Karpas-422 (cell line): ENCODE measurements around the gene GTF2F2. TPM values are rescaled to one million over a fixed set of nuclear protein-coding genes. Genes with fewer than 3 reads are reported as not detected.

ENCODE experiments used
- DNase-seq: peaks from one replicate; pipeline ENCODE4 v3.0.0-alpha.2; 2015
- H2AFZ ChIP-seq: fragments of 200-600 bp; sonication (generic); 2 replicates; pipeline ENCODE4 v1.6.1; 2014; ENCODE audit warnings: antibody characterized with exemption, low read length, mixed read lengths
- H3K27ac ChIP-seq: fragments of 200-600 bp; sonication (generic); 2 replicates; pipeline ENCODE4 v1.5.1; 2014; ENCODE audit warnings: mild to moderate bottlenecking, low read length, moderate library complexity
- H3K27me3 ChIP-seq: fragments of 200-600 bp; sonication (generic); 2 replicates; pipeline ENCODE4 v1.6.1; 2014; ENCODE audit warnings: low read length, mixed read lengths
- H3K36me3 ChIP-seq: fragments of 200-600 bp; sonication (generic); 2 replicates; pipeline ENCODE4 v1.6.1; 2014; ENCODE audit warnings: low read length, mixed read lengths; ENCODE audit not compliant: insufficient read depth
- H3K4me1 ChIP-seq: fragments of 200-600 bp; sonication (generic); 2 replicates; pipeline ENCODE4 v1.6.1; 2014; ENCODE audit warnings: mild to moderate bottlenecking, low read length, mixed read lengths
- H3K4me2 ChIP-seq: fragments of 200-600 bp; sonication (generic); 2 replicates; pipeline ENCODE4 v1.6.1; 2014; ENCODE audit warnings: low read length, low read depth, mild to moderate bottlenecking; ENCODE audit not compliant: poor library complexity, severe bottlenecking
- H3K4me3 ChIP-seq: fragments of 200-600 bp; sonication (generic); 2 replicates; pipeline ENCODE4 v1.5.1; 2014; ENCODE audit warnings: mild to moderate bottlenecking, antibody characterized with exemption, low read length, mixed read lengths
- H3K79me2 ChIP-seq: fragments of 200-600 bp; sonication (generic); 2 replicates; pipeline ENCODE4 v1.6.1; 2014; ENCODE audit warnings: mild to moderate bottlenecking, low read length, mixed read lengths
- H3K9ac ChIP-seq: fragments of 200-600 bp; sonication (generic); 2 replicates; pipeline ENCODE4 v1.6.0; 2014; ENCODE audit warnings: low read length
- H3K9me2 ChIP-seq: fragments of 200-600 bp; sonication (generic), shearing (Covaris generic); replicated peaks from 2 replicates; pipeline ENCODE4 v1.6.0; 2014; ENCODE audit warnings: mild to moderate bottlenecking, low read length, moderate library complexity; ENCODE audit not compliant: insufficient read depth
- H3K9me3 ChIP-seq: fragments of 300-700, 200-600 bp; sonication (generic); 2 replicates; pipeline ENCODE4 v1.6.1; 2014; ENCODE audit warnings: low read length, mixed read lengths
- H4K20me1 ChIP-seq: fragments of 200-600 bp; sonication (generic); 2 replicates; pipeline ENCODE4 v1.6.1; 2014; ENCODE audit warnings: mild to moderate bottlenecking, antibody characterized with exemption, low read length, low read depth; ENCODE audit not compliant: insufficient read depth
- total RNA-seq: library from RNA; depleted of rRNA; stranded (reverse); fragments of >200 nt; shearing (Covaris generic); gene quantifications from 2 replicates; pipeline ENCODE4 v1.2.3, GENCODE V29; 2014; ENCODE audit warnings: low replicate concordance

Gene GTF2F2
- total RNA-seq, 1 experiment from 2014 or later = 31.7 TPM

- Histone ChIP-seq H2AFZ (no peak within 1 kb of the TSS), H3K9ac (no peak within 1 kb of the TSS), H3K27ac (no peak within 1 kb of the TSS), H3K4me2 (no peak within 1 kb of the TSS), H3K9me3 (no peaks in the 10 kb centered on the region), H3K4me3 (no peak within 1 kb of the TSS), H3K4me1 (peaks cover 16% of the 10 kb centered on the region), H3K79me2 (peaks cover 83% of the 10 kb centered on the region), H3K9me2 (no peaks in the 10 kb centered on the region), H4K20me1 (no peaks in the 10 kb centered on the region), H3K36me3 (no peaks in the 10 kb centered on the region), H3K27me3 (no peaks in the 10 kb centered on the region)
- no peak for DNase-seq
Observed at GRCh38 chr13:45200701-45201232, 80.5 kb downstream of the GTF2F2 start, which contains the start of gene KCTD4. Gene KCTD4, minus strand, starts transcription at chr13:45201045. Its CDS starts 6,478 bp downstream, at chr13:45194567.

- Histone ChIP-seq H3K79me2 (peaks cover 73% of the 10 kb centered on the region), H3K4me1 (peaks cover 21% of the 10 kb centered on the region), H3K27ac (no peak overlapping the region), H3K27me3 (no peaks in the 10 kb centered on the region), H4K20me1 (no peaks in the 10 kb centered on the region), H3K9me2 (no peaks in the 10 kb centered on the region), H3K9me3 (no peaks in the 10 kb centered on the region), H3K4me2 (no peak overlapping the region), H2AFZ (no peak overlapping the region), H3K9ac (no peak overlapping the region), H3K36me3 (peaks cover 5% of the 10 kb centered on the region; the same call in 1 of the 2 replicates), H3K4me3 (no peak overlapping the region)
- no peak for DNase-seq
Observed at GRCh38 chr13:45205124-45205523, 84.8 kb downstream of the GTF2F2 start.

GRCh38 chr13:45206340-45206739 is 86.0 kb downstream of the GTF2F2 start:
- Histone ChIP-seq H3K27me3 (no peaks in the 10 kb centered on the region), H2AFZ (no peak overlapping the region)

GRCh38 chr13:45207319-45207718 is 87.0 kb downstream of the GTF2F2 start:
- Histone ChIP-seq H3K27ac (no peak overlapping the region; the same call in 1 of the 2 replicates), H3K9me2 (no peaks in the 10 kb centered on the region), H3K4me2 (no peak overlapping the region), H3K27me3 (no peaks in the 10 kb centered on the region), H3K9me3 (no peaks in the 10 kb centered on the region), H3K79me2 (peaks cover 71% of the 10 kb centered on the region), H3K4me1 (peaks cover 21% of the 10 kb centered on the region), H2AFZ (no peak overlapping the region), H3K36me3 (peaks cover 5% of the 10 kb centered on the region; the same call in 1 of the 2 replicates), H3K4me3 (no peak overlapping the region), H4K20me1 (no peaks in the 10 kb centered on the region), H3K9ac (no peak overlapping the region)
- DNase-seq = no peak

More at GRCh38 chr13:45206340-45206739, 86.0 kb downstream of the GTF2F2 start:
- Histone ChIP-seq H3K4me1 (peaks cover 21% of the 10 kb centered on the region), H3K9ac (no peak overlapping the region), H3K4me3 (no peak overlapping the region), H3K4me2 (no peak overlapping the region), H4K20me1 (no peaks in the 10 kb centered on the region), H3K36me3 (peaks cover 5% of the 10 kb centered on the region; the same call in 1 of the 2 replicates), H3K79me2 (peaks cover 73% of the 10 kb centered on the region), H3K27ac (no peak overlapping the region), H3K9me2 (no peaks in the 10 kb centered on the region), H3K9me3 (no peaks in the 10 kb centered on the region)
- DNase-seq = no peak

- H2AFZ ChIP-seq = no peak overlapping the region
- peaks cover 21% of the 10 kb centered on the region for H3K4me1 ChIP-seq
- H3K9ac ChIP-seq = no peak overlapping the region
- no peaks in the 10 kb centered on the region for H3K27me3 ChIP-seq
- peaks cover 65% of the 10 kb centered on the region for H3K79me2 ChIP-seq
- H3K36me3 ChIP-seq = peaks cover 5% of the 10 kb centered on the region; the same call in 1 of the 2 replicates
- no peak overlapping the region for H3K4me2 ChIP-seq
- no peak overlapping the region for H3K27ac ChIP-seq
- no peaks in the 10 kb centered on the region for H3K9me2 ChIP-seq
- H4K20me1 ChIP-seq = no peaks in the 10 kb centered on the region
- DNase-seq = no peak
- no peaks in the 10 kb centered on the region for H3K9me3 ChIP-seq
- H3K4me3 ChIP-seq = no peak overlapping the region
Observed at GRCh38 chr13:45208132-45208531, 87.8 kb downstream of the GTF2F2 start.

GRCh38 chr13:45209229-45209628 is 88.9 kb downstream of the GTF2F2 start:
- Histone ChIP-seq H3K36me3 (peaks cover 5% of the 10 kb centered on the region; the same call in 1 of the 2 replicates), H3K4me2 (no peak overlapping the region)

GRCh38 chr13:45215392-45216077 is 95.2 kb downstream of the GTF2F2 start:
- no peak overlapping the region for H3K4me2 ChIP-seq

More at GRCh38 chr13:45209229-45209628, 88.9 kb downstream of the GTF2F2 start:
- H4K20me1 ChIP-seq = no peaks in the 10 kb centered on the region
- H3K9me2 ChIP-seq = no peaks in the 10 kb centered on the region
- peaks cover 61% of the 10 kb centered on the region for H3K79me2 ChIP-seq
- no peaks in the 10 kb centered on the region for H3K27me3 ChIP-seq
- no peak overlapping the region for H3K4me3 ChIP-seq
- no peak overlapping the region for H2AFZ ChIP-seq
- H3K27ac ChIP-seq = no peak overlapping the region
- H3K9me3 ChIP-seq = no peaks in the 10 kb centered on the region
- H3K9ac ChIP-seq = no peak overlapping the region
- peaks cover 19% of the 10 kb centered on the region for H3K4me1 ChIP-seq
- no peak for DNase-seq

GRCh38 chr13:45216193-45216592 is 95.9 kb downstream of the GTF2F2 start:
- H3K9me3 ChIP-seq = no peaks in the 10 kb centered on the region
- peaks cover 74% of the 10 kb centered on the region for H3K79me2 ChIP-seq
- no peak overlapping the region for H2AFZ ChIP-seq
- no peak for DNase-seq
- no peaks in the 10 kb centered on the region for H3K36me3 ChIP-seq
- H3K4me1 ChIP-seq = peaks cover 30% of the 10 kb centered on the region
- no peak overlapping the region for H3K4me2 ChIP-seq
- no peaks in the 10 kb centered on the region for H3K27me3 ChIP-seq
- H3K27ac ChIP-seq = no peak overlapping the region
- no peaks in the 10 kb centered on the region for H4K20me1 ChIP-seq
- H3K9me2 ChIP-seq = no peaks in the 10 kb centered on the region
- H3K4me3 ChIP-seq = no peak overlapping the region
- no peak overlapping the region for H3K9ac ChIP-seq

More at GRCh38 chr13:45215392-45216077, 95.2 kb downstream of the GTF2F2 start:
- Histone ChIP-seq H3K9me2 (no peaks in the 10 kb centered on the region), H3K9me3 (no peaks in the 10 kb centered on the region), H3K4me1 (peaks cover 30% of the 10 kb centered on the region), H3K27ac (no peak overlapping the region), H3K27me3 (no peaks in the 10 kb centered on the region), H3K4me3 (no peak overlapping the region), H3K9ac (no peak overlapping the region), H3K36me3 (no peaks in the 10 kb centered on the region), H4K20me1 (no peaks in the 10 kb centered on the region), H2AFZ (no peak overlapping the region), H3K79me2 (peaks cover 73% of the 10 kb centered on the region)
- DNase-seq = no peak
